ENCODE results near the gene ASIC4. TPM values are rescaled to one million over a fixed set of nuclear protein-coding genes. Genes with fewer than 3 reads are reported as not detected.
A peak's percentile ranks its signal among the peaks of the same experiment; 100 is the strongest.

ASIC4 gene
- total RNA-seq, 6 experiments from 2014 or later: 0.05 to 0.19 (median 0.07) TPM; not detected in 3

DNA sequence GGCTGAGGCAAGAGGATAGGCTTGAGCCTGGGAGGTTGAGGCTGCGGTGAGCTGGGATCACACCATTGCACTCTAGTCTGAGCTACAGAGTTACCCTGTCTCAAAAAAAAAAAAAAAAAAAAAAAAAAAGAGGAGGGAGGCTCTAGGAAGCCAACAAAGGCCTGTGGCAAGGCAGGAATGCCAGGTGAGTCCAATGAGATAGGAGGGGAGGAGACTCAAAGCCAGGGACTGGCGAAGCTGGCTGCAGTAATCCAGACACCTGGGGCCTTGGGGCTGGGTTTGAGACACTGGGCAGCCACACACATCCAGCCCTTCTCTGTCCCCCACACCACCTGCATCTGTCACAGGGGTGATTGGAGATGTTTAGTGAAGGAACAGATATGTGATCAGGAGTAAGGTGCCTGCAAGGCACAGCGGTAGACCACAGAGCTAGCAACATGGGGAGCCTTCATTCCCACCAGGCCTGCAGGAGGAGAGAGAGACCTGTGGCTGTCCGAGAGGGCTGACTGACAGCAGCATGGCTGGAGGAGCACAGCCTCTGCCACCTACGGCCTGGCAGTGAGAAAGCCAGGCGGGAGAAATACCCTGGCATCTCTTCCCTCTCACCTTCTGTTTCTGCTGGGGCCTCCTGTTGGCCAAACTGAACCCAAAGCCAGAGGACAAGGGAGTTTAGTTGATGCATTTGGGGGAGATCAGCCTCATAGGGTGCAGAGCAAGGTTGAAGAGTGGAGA is 19.8 kb downstream of the ASIC4 start:
- Mint-ChIP-seq H3K36me3 (ENCODE audit: low read depth) (no peaks in the 10 kb centered on the region), H3K27me3 (ENCODE audit: insufficient read depth) (peaks cover 21% of the 10 kb centered on the region), H3K4me3 (no peak overlapping the region), H3K27ac (no peak overlapping the region), H3K9me3 (no peaks in the 10 kb centered on the region), H3K4me1 (ENCODE audit: low read depth) (peaks cover 10% of the 10 kb centered on the region; the same call in 1 of the 2 replicates)
- no peak for DNase-seq
- TF ChIP-seq, protein P1, sequence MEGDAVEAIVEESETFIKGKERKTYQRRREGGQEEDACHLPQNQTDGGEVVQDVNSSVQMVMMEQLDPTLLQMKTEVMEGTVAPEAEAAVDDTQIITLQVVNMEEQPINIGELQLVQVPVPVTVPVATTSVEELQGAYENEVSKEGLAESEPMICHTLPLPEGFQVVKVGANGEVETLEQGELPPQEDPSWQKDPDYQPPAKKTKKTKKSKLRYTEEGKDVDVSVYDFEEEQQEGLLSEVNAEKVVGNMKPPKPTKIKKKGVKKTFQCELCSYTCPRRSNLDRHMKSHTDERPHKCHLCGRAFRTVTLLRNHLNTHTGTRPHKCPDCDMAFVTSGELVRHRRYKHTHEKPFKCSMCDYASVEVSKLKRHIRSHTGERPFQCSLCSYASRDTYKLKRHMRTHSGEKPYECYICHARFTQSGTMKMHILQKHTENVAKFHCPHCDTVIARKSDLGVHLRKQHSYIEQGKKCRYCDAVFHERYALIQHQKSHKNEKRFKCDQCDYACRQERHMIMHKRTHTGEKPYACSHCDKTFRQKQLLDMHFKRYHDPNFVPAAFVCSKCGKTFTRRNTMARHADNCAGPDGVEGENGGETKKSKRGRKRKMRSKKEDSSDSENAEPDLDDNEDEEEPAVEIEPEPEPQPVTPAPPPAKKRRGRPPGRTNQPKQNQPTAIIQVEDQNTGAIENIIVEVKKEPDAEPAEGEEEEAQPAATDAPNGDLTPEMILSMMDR (IDR thresholded peaks at IDR 0.05): no peak

DNA sequence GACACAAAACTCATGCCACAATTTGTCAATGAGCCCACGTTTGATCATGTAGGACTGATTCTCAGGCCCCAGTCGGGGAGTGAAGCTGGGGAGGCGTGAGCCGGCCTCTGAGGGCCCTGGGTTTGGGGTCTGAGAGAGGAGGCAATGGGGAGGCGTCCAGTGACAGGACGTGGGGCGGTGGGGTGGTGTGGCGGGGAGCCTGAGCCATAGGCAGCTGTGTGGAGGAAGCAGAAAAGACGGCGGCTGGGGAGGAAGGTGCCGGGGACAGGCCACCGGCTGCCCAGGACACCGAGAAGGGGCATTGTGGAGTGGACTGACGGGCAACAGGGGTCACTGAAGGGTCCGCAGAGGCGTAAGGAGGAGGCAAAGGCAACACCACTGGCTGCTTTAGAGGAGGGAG is 22.1 kb downstream of the ASIC4 start:
- TF ChIP-seq, protein P1 (IDR thresholded peaks at IDR 0.05): no peak
- DNase-seq: no peak
- Mint-ChIP-seq H3K4me1 (ENCODE audit: low read depth) (peaks cover 6% of the 10 kb centered on the region; the same call in 1 of the 2 replicates), H3K36me3 (ENCODE audit: low read depth) (peaks cover 8% of the 10 kb centered on the region), H3K27me3 (ENCODE audit: insufficient read depth) (peaks cover 9% of the 10 kb centered on the region), H3K9me3 (no peaks in the 10 kb centered on the region), H3K4me3 (no peak overlapping the region), H3K27ac (no peak overlapping the region)

DNA sequence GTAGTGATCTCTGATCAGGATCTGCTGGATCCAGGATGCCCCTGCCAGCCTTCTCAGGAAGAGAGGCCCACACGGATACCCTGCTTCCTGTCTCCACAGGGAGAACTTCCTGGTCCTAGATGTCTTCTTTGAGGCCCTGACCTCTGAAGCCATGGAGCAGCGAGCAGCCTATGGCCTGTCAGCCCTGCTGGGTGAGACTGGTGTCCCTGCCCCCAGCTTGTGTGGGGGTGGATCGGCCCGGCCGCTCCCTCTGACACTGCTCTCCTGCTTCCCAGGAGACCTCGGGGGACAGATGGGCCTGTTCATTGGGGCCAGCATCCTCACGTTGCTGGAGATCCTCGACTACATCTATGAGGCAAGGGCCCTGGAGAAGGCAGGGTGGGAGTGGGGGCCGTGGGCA is 22.7 kb downstream of the ASIC4 start:
- peaks cover 6% of the 10 kb centered on the region; the same call in 1 of the 2 replicates for H3K4me1 Mint-ChIP-seq (ENCODE audit: low read depth)
- H3K27ac Mint-ChIP-seq: no peak overlapping the region
- H3K4me3 Mint-ChIP-seq: no peak overlapping the region

DNA sequence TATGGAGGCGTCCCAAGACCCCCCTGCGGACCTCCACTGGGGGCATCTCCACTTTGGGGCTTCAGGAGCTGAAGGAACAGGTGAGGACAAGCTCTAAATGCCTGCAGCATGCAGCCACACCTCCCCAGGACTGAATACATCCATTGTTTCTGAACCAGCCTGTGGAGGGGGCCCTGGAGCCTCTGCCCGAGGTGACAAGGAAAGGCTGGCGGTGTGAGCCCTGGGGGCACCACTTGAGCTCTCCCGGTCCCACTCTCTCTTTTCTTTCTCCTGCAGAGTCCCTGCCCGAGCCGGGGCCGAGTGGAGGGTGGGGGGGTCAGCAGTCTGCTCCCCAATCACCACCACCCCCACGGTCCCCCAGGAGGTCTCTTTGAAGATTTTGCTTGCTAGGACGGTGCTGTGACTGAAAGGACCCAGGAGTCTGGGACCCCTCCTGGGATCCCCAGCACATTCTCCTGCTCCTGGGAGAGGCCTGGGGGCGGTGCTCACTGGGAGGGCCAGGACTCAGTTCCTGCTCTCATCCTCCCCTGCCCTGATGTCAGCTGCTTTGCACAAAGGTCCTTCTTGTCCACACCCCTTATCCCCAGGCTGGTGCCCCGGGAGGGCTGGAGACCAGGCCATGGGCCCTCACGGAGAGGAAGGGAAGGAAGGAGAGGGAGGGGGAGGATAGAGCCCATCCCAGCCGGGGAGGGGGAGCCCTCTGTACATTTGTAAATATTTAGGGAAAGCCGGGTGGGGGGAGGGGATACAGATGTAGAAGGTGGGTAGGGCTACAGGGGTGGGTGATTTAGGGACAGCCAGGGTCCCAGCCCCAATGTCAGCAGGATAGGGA is 23.6 kb downstream of the ASIC4 start:
- Mint-ChIP-seq H3K4me3 (no peak overlapping the region), H3K9me3 (no peaks in the 10 kb centered on the region), H3K27me3 (ENCODE audit: insufficient read depth) (peaks cover 7% of the 10 kb centered on the region), H3K4me1 (ENCODE audit: low read depth) (peaks cover 13% of the 10 kb centered on the region), H3K36me3 (ENCODE audit: low read depth) (peaks cover 9% of the 10 kb centered on the region), H3K27ac (no peak overlapping the region)
- TF ChIP-seq, protein P1 (IDR thresholded peaks at IDR 0.05): peak; percentile 12; the same call in 1 of the 2 replicates
- DNase-seq: no peak

More for the DNA sequence above, 22.7 kb downstream of the ASIC4 start:
- no peaks in the 10 kb centered on the region for H3K9me3 Mint-ChIP-seq
- peaks cover 9% of the 10 kb centered on the region for H3K27me3 Mint-ChIP-seq (ENCODE audit: insufficient read depth)
- TF ChIP-seq, protein P1 (IDR thresholded peaks at IDR 0.05): no peak
- peaks cover 9% of the 10 kb centered on the region for H3K36me3 Mint-ChIP-seq (ENCODE audit: low read depth)
- DNase-seq: no peak

DNA sequence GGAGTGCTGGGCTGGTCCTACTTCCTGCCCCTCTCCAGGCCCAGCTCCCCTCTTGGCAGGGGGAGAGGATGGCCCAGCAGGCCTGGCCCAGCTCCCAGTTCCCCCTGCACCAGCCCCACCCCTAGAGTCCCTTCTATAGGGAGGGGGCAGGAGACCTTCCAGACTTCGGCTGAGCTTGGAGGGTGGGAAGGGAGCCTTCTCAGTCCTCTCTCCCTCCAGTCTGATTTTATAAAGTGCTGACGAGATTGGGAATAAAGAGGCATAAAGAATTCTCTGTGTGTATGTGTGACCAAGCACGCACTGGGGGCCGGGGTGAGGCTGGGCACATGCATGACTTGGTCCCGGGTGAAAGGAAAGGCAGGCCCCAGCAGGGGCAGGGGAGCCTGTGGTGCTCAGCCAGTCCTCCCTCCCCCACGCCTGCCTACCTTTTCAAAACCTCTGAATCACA is 24.2 kb downstream of the ASIC4 start:
- peaks cover 9% of the 10 kb centered on the region for H3K36me3 Mint-ChIP-seq (ENCODE audit: low read depth)
- no peak for DNase-seq
- H3K27me3 Mint-ChIP-seq (ENCODE audit: insufficient read depth): peaks cover under 1% of the 10 kb centered on the region
- no peak overlapping the region; the same call in 1 of the 2 replicates for H3K27ac Mint-ChIP-seq
- TF ChIP-seq, protein P1 (IDR thresholded peaks at IDR 0.05): no peak
- H3K4me1 Mint-ChIP-seq (ENCODE audit: low read depth): peaks cover 13% of the 10 kb centered on the region
- H3K9me3 Mint-ChIP-seq: no peaks in the 10 kb centered on the region
- H3K4me3 Mint-ChIP-seq: no peak overlapping the region

Data from HFFc6 (cell line).